HepG2 (cell line): ENCODE data around the gene C1orf74. TPM values are rescaled to one million over a fixed set of nuclear protein-coding genes. Genes with fewer than 3 reads are reported as not detected.

Experiments
- CBFB ChIP-seq: sonication (generic); formaldehyde crosslinking; IDR thresholded peaks from 2 replicates; pipeline ENCODE4 v1.4.0; 2020; ENCODE audit warnings: missing genetic modification reagents
- E2F5 ChIP-seq: sonication (generic); formaldehyde crosslinking; conservative IDR thresholded peaks from 2 replicates; pipeline ENCODE4 v1.4.0; 2020; ENCODE audit warnings: missing genetic modification reagents
- FIP1L1 ChIP-seq: fragments of 200-400 bp; formaldehyde crosslinking; IDR thresholded peaks from 2 replicates; pipeline ENCODE4 v1.6.1; 2018; ENCODE audit warnings: low read depth, mild to moderate bottlenecking, low read length, moderate library complexity, borderline replicate concordance; ENCODE audit not compliant: insufficient read depth
- IRX3 ChIP-seq: sonication (generic); formaldehyde crosslinking; IDR thresholded peaks from 2 replicates; pipeline ENCODE4 v1.8.1; 2023; ENCODE audit warnings: mild to moderate bottlenecking, low read depth, missing genetic modification reagents, borderline replicate concordance
- MED8 ChIP-seq: sonication (generic); formaldehyde crosslinking; IDR thresholded peaks from 2 replicates; pipeline ENCODE4 v1.8.1; 2023; ENCODE audit warnings: mild to moderate bottlenecking, missing genetic modification reagents; ENCODE audit not compliant: insufficient replicate concordance
- MEIS1 ChIP-seq: sonication (generic); formaldehyde crosslinking; IDR thresholded peaks from 2 replicates; pipeline ENCODE4 v1.9.0; 2021; ENCODE audit warnings: mild to moderate bottlenecking, missing genetic modification reagents, moderate library complexity, borderline replicate concordance
- MTF2 ChIP-seq: sonication (generic); formaldehyde crosslinking; IDR thresholded peaks from 2 replicates; pipeline ENCODE4 v1.5.0; 2020; ENCODE audit warnings: missing genetic modification reagents, borderline replicate concordance
- MYNN ChIP-seq: sonication (generic); formaldehyde crosslinking; IDR thresholded peaks from 2 replicates; pipeline ENCODE4 v1.4.0; 2020; ENCODE audit warnings: mild to moderate bottlenecking, low read depth, missing genetic modification reagents
- NFE2L1 ChIP-seq: sonication (generic); formaldehyde crosslinking; IDR thresholded peaks from 2 replicates; pipeline ENCODE4 v1.4.0; 2020; ENCODE audit warnings: missing genetic modification reagents, mild to moderate bottlenecking, borderline replicate concordance
- SOX13 ChIP-seq, 3 experiments: fragments of 450-650 bp in 1 of 3; sonication (generic) in 1 of 3; formaldehyde crosslinking in 1 of 3; IDR thresholded peaks in 2 of 3; conservative IDR thresholded peaks in 1 of 3; 2 replicates each; pipeline versions ENCODE4 v1.5.0 to v1.6.1; 2016 to 2020; ENCODE audit warnings: antibody characterized with exemption in 1 of 3, mild to moderate bottlenecking in 1 of 3, missing compliant biosample characterization in 1 of 3, missing genetic modification reagents in 1 of 3, moderate library complexity in 1 of 3
- WIZ ChIP-seq: sonication (generic); formaldehyde crosslinking; IDR thresholded peaks from 2 replicates; pipeline ENCODE4 v1.5.1; 2020; ENCODE audit warnings: mild to moderate bottlenecking, missing genetic modification reagents
- ZBTB33 ChIP-seq: sonication (generic); formaldehyde crosslinking; IDR thresholded peaks from 2 replicates; pipeline ENCODE4 v1.4.0; 2020; ENCODE audit warnings: missing genetic modification reagents
- ZMYM2 ChIP-seq: sonication (generic); formaldehyde crosslinking; IDR thresholded peaks from 2 replicates; pipeline ENCODE4 v1.8.0; 2022; ENCODE audit warnings: mild to moderate bottlenecking, missing genetic modification reagents
- ZNF24 ChIP-seq: fragments of 450-650 bp; IDR thresholded peaks from 2 replicates; pipeline ENCODE4 v1.6.1; 2017; ENCODE audit warnings: antibody characterized with exemption, mild to moderate bottlenecking
- ZNF275 ChIP-seq: sonication (generic); formaldehyde crosslinking; IDR thresholded peaks from 2 replicates; pipeline ENCODE4 v1.8.0; 2022; ENCODE audit warnings: missing genetic modification reagents, mild to moderate bottlenecking, inconsistent platforms, borderline replicate concordance
- ZNF3 ChIP-seq: IDR thresholded peaks from 2 replicates; pipeline ENCODE4 v1.7.0; 2017; ENCODE audit warnings: inconsistent platforms
- ZNF468 ChIP-seq: sonication (generic); formaldehyde crosslinking; IDR thresholded peaks from 2 replicates; pipeline ENCODE4 v1.8.0; 2022; ENCODE audit warnings: mild to moderate bottlenecking, moderate library complexity, missing genetic modification reagents
- ZNF501 ChIP-seq: sonication (generic); formaldehyde crosslinking; IDR thresholded peaks from 2 replicates; pipeline ENCODE4 v1.5.1; 2020; ENCODE audit warnings: mild to moderate bottlenecking, moderate library complexity, missing genetic modification reagents
- ZNF737 ChIP-seq: sonication (generic); formaldehyde crosslinking; IDR thresholded peaks from 2 replicates; pipeline ENCODE4 v1.5.0; 2020; ENCODE audit warnings: missing genetic modification reagents, mild to moderate bottlenecking, borderline replicate concordance
- polyA plus RNA-seq, 8 experiments: library from polyadenylated mRNA; depleted of rRNA in 3 of 8; stranded (reverse) in 7 of 8; unstranded in 1 of 8; fragments of >200 nt; fragmentation: Illumina TruSeq in 4 of 8; extraction: Trizol in 4 of 8; gene quantifications; 2 replicates each; pipeline versions ENCODE4 v1.2.1 to v1.2.3, GENCODE V29; 2011 to 2016; ENCODE audit warnings: low read depth in 4 of 8, missing spikeins in 1 of 8, mixed read lengths in 1 of 8; ENCODE audit not compliant: insufficient read depth in 1 of 8
- total RNA-seq, 5 experiments: library from RNA; depleted of rRNA; stranded (reverse); fragments of >200 nt; fragmentation: Illumina TruSeq; extraction: Trizol; gene quantifications; 2 replicates each; pipeline ENCODE4 v1.2.3, GENCODE V29; 2016; ENCODE audit warnings: low read depth in 1 of 5
- TF ChIP-seq, protein P1 (sequence below): sonication (generic); formaldehyde crosslinking; conservative IDR thresholded peaks from 2 replicates; pipeline ENCODE4 v1.4.0; 2020; ENCODE audit warnings: mild to moderate bottlenecking, missing genetic modification reagents, moderate library complexity

C1orf74 gene
- total and polyA plus RNA-seq, 2 of the 13 experiments (the other 11 are each of a cell fraction or from before 2014, with no cell fraction given), result 0.33 to 0.71 TPM

DNA sequence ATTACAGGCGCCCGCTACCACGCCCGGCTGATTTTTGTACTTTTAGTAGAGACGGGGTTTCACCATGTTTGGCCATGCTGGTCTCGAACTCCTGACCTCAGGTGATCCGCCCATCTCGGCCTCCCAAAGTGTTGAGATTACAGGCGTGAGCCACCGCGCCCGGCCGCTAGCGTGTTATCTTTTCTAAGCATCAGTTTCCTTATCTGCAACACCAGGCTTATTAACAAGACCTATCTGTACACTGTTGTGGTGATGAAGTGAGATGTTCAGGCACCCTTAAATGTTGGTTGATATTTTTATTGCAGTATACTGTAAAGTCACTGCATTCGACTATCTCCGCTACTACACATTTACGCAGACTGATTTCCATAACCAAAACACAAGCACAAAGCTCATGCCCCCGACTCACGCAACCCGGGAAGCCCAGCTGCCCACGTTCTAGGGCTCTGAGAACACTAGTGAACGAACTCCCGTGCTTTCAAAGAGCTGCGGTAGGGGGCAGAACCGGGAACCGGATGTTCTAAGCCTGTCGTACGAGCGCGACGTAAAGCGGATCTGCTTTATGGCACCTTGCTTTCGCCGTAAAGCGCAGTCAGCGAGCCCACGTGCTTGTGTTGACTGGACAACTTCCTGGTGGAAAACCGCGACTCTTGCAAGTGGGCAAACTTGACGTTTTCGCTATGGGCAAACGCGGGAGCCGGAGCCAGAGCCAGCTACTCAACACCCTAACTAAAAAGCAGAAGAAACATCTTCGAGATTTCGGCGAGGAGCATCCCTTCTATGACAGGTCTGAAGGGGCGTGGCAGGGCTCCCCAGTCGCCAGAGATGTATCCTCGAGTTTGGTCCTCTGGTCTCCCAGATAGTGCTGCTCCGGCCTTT, 43.3 kb upstream of the C1orf74 start, which contains the start of gene UTP25 (continued):
- TF ChIP-seq ZBTB33, result peak; percentile 37; the same call in 1 of the 2 replicates
- no peak for TF ChIP-seq ZNF275 (CRISPR knock-in tag)
- no peak for TF ChIP-seq MYNN
- peak; percentile 65; the same call in 1 of the 2 replicates for TF ChIP-seq ZMYM2 (CRISPR knock-in tag)
- no peak for TF ChIP-seq IRX3
- no peak for TF ChIP-seq ZNF3
- peak; percentile 95 for TF ChIP-seq ZNF501 (CRISPR knock-in tag)
- peak; percentile 41; the same call in 1 of the 2 replicates for TF ChIP-seq ZNF468
- TF ChIP-seq MTF2 (CRISPR knock-in tag), result no peak
- peak; percentile 25 for TF ChIP-seq MED8 (CRISPR knock-in tag)
- no peak for TF ChIP-seq WIZ (CRISPR knock-in tag)
- TF ChIP-seq FIP1L1, result no peak
- no peak for TF ChIP-seq NFE2L1 (CRISPR knock-in tag)
- TF ChIP-seq, protein P1, sequence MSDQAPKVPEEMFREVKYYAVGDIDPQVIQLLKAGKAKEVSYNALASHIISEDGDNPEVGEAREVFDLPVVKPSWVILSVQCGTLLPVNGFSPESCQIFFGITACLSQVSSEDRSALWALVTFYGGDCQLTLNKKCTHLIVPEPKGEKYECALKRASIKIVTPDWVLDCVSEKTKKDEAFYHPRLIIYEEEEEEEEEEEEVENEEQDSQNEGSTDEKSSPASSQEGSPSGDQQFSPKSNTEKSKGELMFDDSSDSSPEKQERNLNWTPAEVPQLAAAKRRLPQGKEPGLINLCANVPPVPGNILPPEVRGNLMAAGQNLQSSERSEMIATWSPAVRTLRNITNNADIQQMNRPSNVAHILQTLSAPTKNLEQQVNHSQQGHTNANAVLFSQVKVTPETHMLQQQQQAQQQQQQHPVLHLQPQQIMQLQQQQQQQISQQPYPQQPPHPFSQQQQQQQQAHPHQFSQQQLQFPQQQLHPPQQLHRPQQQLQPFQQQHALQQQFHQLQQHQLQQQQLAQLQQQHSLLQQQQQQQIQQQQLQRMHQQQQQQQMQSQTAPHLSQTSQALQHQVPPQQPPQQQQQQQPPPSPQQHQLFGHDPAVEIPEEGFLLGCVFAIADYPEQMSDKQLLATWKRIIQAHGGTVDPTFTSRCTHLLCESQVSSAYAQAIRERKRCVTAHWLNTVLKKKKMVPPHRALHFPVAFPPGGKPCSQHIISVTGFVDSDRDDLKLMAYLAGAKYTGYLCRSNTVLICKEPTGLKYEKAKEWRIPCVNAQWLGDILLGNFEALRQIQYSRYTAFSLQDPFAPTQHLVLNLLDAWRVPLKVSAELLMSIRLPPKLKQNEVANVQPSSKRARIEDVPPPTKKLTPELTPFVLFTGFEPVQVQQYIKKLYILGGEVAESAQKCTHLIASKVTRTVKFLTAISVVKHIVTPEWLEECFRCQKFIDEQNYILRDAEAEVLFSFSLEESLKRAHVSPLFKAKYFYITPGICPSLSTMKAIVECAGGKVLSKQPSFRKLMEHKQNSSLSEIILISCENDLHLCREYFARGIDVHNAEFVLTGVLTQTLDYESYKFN (CRISPR knock-in tag), result peak; percentile 37; the same call in 1 of the 2 replicates
- peak; percentile 79; the same call in 1 of the 2 replicates for TF ChIP-seq MEIS1 (CRISPR knock-in tag)
- no peak for TF ChIP-seq ZNF737 (CRISPR knock-in tag)
- TF ChIP-seq ZNF24, result no peak
- no peak for TF ChIP-seq E2F5
- TF ChIP-seq SOX13 (IDR thresholded peaks at IDR 0.05), result no peak
- no peak; a peak in 1 of 4 replicates for TF ChIP-seq SOX13 (CRISPR knock-in tag; conservative IDR thresholded peaks at IDR 0.05 in 1 of 2, IDR thresholded peaks at IDR 0.05 in 1 of 2)
- no peak for TF ChIP-seq CBFB (CRISPR knock-in tag)
